Measurements from ENCODE around the gene C19orf44. TPM values are rescaled to one million over a fixed set of nuclear protein-coding genes. Genes with fewer than 3 reads are reported as not detected.

Gene C19orf44
- total and polyA plus RNA-seq, 12 donors: 3.2 to 12.1 (median 5.6) TPM

DNA sequence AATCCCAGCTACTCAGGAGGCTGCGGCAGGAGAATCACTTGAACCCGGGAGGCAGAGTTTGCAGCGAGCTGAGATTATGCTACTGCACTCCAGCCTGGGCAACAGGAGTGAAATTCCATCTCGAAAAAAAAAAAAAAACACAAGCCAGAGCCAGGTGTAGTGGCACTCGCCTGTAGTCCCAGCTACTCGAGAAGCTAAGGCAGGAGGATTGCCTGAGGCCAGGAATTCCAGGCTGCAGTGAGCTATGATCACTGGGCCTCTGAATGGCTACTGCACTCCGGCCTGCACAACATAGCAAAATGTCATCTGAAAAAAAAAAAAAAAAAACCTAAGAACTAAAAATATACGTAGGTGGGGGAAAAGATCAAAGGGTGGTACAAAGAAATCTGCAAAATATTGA is 43.9 kb upstream of the C19orf44 start:
- TF ChIP-seq POLR2A (IDR thresholded peaks at IDR 0.05): no peak
- no peak for TF ChIP-seq CTCF (IDR thresholded peaks at IDR 0.05)
- intact Hi-C loops (cut with DNase I): no loop called here
- WGBS, 4 donors: 80 to 88% (median 85%) methylated on average over 8 of the region's 8 CpGs
- no peak for DNase-seq
- no peaks in the 10 kb centered on the region for H3K36me3 ChIP-seq (replicated peaks in 1 of 2)
- H3K9me3 ChIP-seq (replicated peaks in 1 of 3): no peaks in the 10 kb centered on the region
- H3K4me1 ChIP-seq (replicated peaks in 1 of 2): peaks cover 25 to 40% of the 10 kb centered on the region in 2 donors
- no peak overlapping the region for H3K27ac ChIP-seq
- no peaks in the 10 kb centered on the region for H3K27me3 ChIP-seq
- H3K4me3 ChIP-seq: no peak overlapping the region

GRCh38 chr19:16454351-16454918 is 41.8 kb upstream of the C19orf44 start:
- Histone ChIP-seq H3K4me1 (replicated peaks in 1 of 2) (peaks cover 34 to 51% of the 10 kb centered on the region in 2 donors), H3K36me3 (replicated peaks in 1 of 2) (no peaks in the 10 kb centered on the region), H3K9me3 (replicated peaks in 1 of 3) (no peaks in the 10 kb centered on the region), H3K27me3 (no peaks in the 10 kb centered on the region), H3K27ac (peak overlapping the region in 4 of 5 donors; percentile 20 to 72 (median 59)), H3K4me3 (no peak overlapping the region)
- 41 to 57% (median 50%) methylated on average over 8 to 10 of the region's 10 CpGs for WGBS, 4 donors
- TF ChIP-seq CTCF (IDR thresholded peaks at IDR 0.05): no peak
- no peak for TF ChIP-seq POLR2A (IDR thresholded peaks at IDR 0.05)
- peak in 4 of 7 donors; percentile 34 to 66 (median 60) for DNase-seq
- intact Hi-C loops (cut with DNase I): no loop called here

- TF ChIP-seq POLR2A (IDR thresholded peaks at IDR 0.05) (no peak), CTCF (IDR thresholded peaks at IDR 0.05) (no peak)
- no peak for DNase-seq
- intact Hi-C loops (cut with DNase I): no loop called here
- Histone ChIP-seq H3K4me1 (replicated peaks in 1 of 2) (peaks cover 34 to 51% of the 10 kb centered on the region in 2 donors), H3K4me3 (no peak overlapping the region), H3K27ac (peak overlapping the region in 3 of 5 donors; percentile 7 to 52 (median 9)), H3K27me3 (no peaks in the 10 kb centered on the region), H3K36me3 (replicated peaks in 1 of 2) (no peaks in the 10 kb centered on the region), H3K9me3 (replicated peaks in 1 of 3) (no peaks in the 10 kb centered on the region)
- WGBS, 4 donors: 88 to 93% (median 89%) methylated on average over 5 of the region's 5 CpGs
Measured at GRCh38 chr19:16455489-16455888, 40.7 kb upstream of the C19orf44 start.

DNA sequence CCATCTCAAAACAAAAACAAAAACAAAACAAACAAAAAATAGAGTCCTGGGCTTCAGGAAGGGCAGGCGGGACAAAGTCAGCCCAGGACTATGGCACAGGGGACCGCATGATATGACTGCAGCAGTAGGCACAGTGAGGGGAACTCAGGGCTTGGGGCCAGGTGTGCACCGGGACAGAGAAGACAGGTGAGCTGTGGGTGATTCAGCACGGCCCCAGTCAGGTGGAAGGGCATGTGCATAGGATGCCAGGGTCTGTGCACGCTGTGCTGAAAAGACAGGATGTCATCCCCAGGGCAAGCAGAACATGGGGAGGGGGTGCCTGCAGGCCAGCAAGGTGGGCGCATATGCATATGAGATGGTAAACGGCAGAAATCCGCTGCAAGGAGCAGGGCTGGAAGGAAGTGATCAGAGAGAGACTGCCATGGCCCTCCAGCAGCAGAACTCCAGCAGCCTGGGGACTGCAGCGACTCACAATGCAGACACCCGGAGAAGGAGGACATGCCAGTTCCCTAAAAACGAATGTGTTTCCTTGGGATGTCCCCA is 39.5 kb upstream of the C19orf44 start:
- Histone ChIP-seq H3K27me3 (no peaks in the 10 kb centered on the region), H3K36me3 (replicated peaks in 1 of 2) (no peaks in the 10 kb centered on the region), H3K27ac (peak overlapping the region in 2 of 5 donors; percentile 51 to 86), H3K4me3 (peak overlapping the region in 1 of 4 donors; percentile 23), H3K9me3 (replicated peaks in 1 of 3) (no peaks in the 10 kb centered on the region), H3K4me1 (replicated peaks in 1 of 2) (peaks cover 34 to 51% of the 10 kb centered on the region in 2 donors)
- TF ChIP-seq POLR2A (IDR thresholded peaks at IDR 0.05) (no peak), CTCF (IDR thresholded peaks at IDR 0.05) (no peak)
- WGBS, 4 donors: 56 to 58% (median 57%) methylated on average over 11 of the region's 11 CpGs
- intact Hi-C loops (cut with DNase I): no loop called here
- no peak for DNase-seq
